GM11168 (cell line): ENCODE measurements around the gene PTPRB.
"Not testable (repeated sequence)": the region's sequence is repeated elsewhere in the genome, so short reads cannot be mapped to it uniquely, and the experiment has no call there.

Experiments
- in situ Hi-C: fragments of 300-500 bp; cut with MboI; formaldehyde crosslinking; loops from one replicate; pipeline ENCODE4 v1.12.0; 2022; ENCODE audit warnings: low sequenced_read_pairs; ENCODE audit not compliant: unreplicated experiment

Gene PTPRB

GRCh38 chr12:70555081-70555480 is 82.1 kb downstream of the PTPRB start:
- in situ Hi-C loops: no loop called here

GRCh38 chr12:70553391-70553859 is 83.8 kb downstream of the PTPRB start:
- in situ Hi-C loops: no loop called here

GRCh38 chr12:70551731-70552130 is 85.5 kb downstream of the PTPRB start:
- in situ Hi-C loops: no loop called here

GRCh38 chr12:70550180-70550577 is 87.0 kb downstream of the PTPRB start:
- in situ Hi-C loops: no loop called here

GRCh38 chr12:70549340-70550179 is 87.7 kb downstream of the PTPRB start:
- in situ Hi-C loops: no loop called here

GRCh38 chr12:70543444-70543843 is 93.8 kb downstream of the PTPRB start:
- in situ Hi-C loops: no loop called here

- in situ Hi-C loops: no loop called here
Measured at GRCh38 chr12:70540996-70541395, 96.2 kb downstream of the PTPRB start.

GRCh38 chr12:70536650-70537049 is 100.6 kb downstream of the PTPRB start:
- in situ Hi-C loops: no loop called here

- in situ Hi-C loops: no loop called here
Measured at GRCh38 chr12:70535896-70536374, 101.3 kb downstream of the PTPRB start.

- in situ Hi-C loops: no loop called here
Measured at GRCh38 chr12:70534466-70534865, 102.8 kb downstream of the PTPRB start.

GRCh38 chr12:70529647-70530046 is 107.6 kb downstream of the PTPRB start:
- in situ Hi-C loops: no loop called here

- in situ Hi-C loops: no loop called here
Measured at GRCh38 chr12:70520847-70521246, 116.4 kb downstream of the PTPRB start.

GRCh38 chr12:70513426-70513825 is 123.8 kb downstream of the PTPRB start:
- in situ Hi-C loops: no loop called here

- in situ Hi-C loops: no loop called here
Measured at GRCh38 chr12:70508178-70508577, 129.1 kb downstream of the PTPRB start.

GRCh38 chr12:70507442-70507841 is 129.8 kb downstream of the PTPRB start:
- in situ Hi-C loops: no loop called here

GRCh38 chr12:70497508-70497907 is 139.7 kb downstream of the PTPRB start:
- in situ Hi-C loops: no loop called here

- in situ Hi-C loops: not testable (repeated sequence)
Measured at GRCh38 chr12:70492904-70493303, 144.3 kb downstream of the PTPRB start.

GRCh38 chr12:70490928-70491327 is 146.3 kb downstream of the PTPRB start:
- in situ Hi-C loops: not testable (repeated sequence)

- in situ Hi-C loops: no loop called here
Measured at GRCh38 chr12:70487440-70487839, 149.8 kb downstream of the PTPRB start.

- in situ Hi-C loops: no loop called here
Measured at GRCh38 chr12:70486588-70486987, 150.6 kb downstream of the PTPRB start.

- in situ Hi-C loops: no loop called here
Measured at GRCh38 chr12:70485704-70486103, 151.5 kb downstream of the PTPRB start.

- in situ Hi-C loops: no loop called here
Measured at GRCh38 chr12:70484464-70484863, 152.8 kb downstream of the PTPRB start.
